ENCODE data around the gene SLX9. TPM values are rescaled to one million over a fixed set of nuclear protein-coding genes. Genes with fewer than 3 reads are reported as not detected.

The SLX9 gene
- total RNA-seq, 1 donor from 2014 or later = 38.8 TPM

DNA sequence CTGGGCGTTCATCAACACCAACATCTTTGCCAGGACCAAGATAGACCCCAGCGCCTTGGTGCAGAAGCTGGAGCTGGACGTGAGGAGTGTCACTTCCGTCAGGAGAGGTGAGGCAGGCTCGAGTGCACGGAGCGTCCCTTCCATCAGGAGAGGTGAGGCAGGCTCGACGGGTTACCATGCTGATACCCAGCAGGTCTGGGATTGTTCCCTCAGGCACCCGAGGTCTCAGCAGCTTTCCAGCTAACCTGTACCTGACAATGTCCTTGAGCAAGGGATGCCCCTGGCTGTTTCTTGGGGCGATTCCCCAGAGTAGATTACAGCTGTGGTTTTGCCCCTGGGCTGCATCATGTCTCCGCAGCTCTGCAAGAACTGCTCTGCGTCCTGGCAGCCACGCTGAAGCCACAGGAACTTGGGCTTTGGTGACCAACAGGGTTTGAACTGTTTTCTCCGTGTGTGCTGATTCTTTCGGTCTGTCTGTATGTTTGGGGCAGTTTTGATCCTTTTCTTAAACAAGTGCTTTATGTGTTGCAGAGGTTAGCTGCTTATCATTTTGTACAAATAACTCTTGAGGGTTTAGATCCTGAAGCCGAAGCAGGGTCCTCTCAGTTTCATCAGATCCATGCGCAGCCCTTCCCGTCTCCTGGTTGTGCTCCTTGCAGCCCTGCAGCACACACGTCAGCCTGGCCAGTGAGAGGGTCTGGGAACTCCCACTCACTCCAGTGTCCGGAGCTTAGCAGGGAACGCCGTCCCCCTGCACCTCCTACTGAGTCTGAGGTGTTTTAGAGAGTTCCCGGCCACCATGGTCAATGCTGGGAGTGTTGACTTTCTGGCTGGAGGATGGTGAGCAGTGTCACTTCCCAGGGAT, 4.1 kb downstream of the SLX9 start:
- FAIRE-seq = no peak
- Histone ChIP-seq H2AFZ (ENCODE audit: low read depth, low read length) (no peak overlapping the region), H3K9ac (ENCODE audit: low read length) (no peak overlapping the region), H3K27me3 (ENCODE audit: insufficient read depth, low read length) (no peaks in the 10 kb centered on the region), H3K36me3 (ENCODE audit: insufficient read depth, low read length) (peaks cover 3% of the 10 kb centered on the region), H4K20me1 (ENCODE audit: insufficient read depth, low read length) (peaks cover 83% of the 10 kb centered on the region), H3K27ac (ENCODE audit: low read depth, low read length) (no peak overlapping the region), H3K4me1 (ENCODE audit: insufficient read depth, low read length) (peaks cover 19% of the 10 kb centered on the region), H3K4me3 (ENCODE audit: insufficient read depth, low read depth, low read length) (no peak overlapping the region), H3K9me3 (ENCODE audit: insufficient read depth, low read depth, low read length) (no peaks in the 10 kb centered on the region), H3K79me2 (ENCODE audit: insufficient read depth, low read length) (peaks cover 88% of the 10 kb centered on the region), H3K4me2 (ENCODE audit: low read length) (no peak overlapping the region)
- Mint-ChIP-seq H3K9me3 (ENCODE audit: unreplicated experiment) (no peaks in the 10 kb centered on the region), H3K27me3 (ENCODE audit: low read depth, unreplicated experiment) (peaks cover 18% of the 10 kb centered on the region), H3K4me1 (ENCODE audit: low read depth, unreplicated experiment) (peaks cover 13% of the 10 kb centered on the region), H3K27ac (ENCODE audit: unreplicated experiment) (peak overlapping the region; percentile 12), H3K36me3 (ENCODE audit: low read depth, unreplicated experiment) (peaks cover 31% of the 10 kb centered on the region), H3K4me3 (ENCODE audit: unreplicated experiment) (no peak overlapping the region)
- DNase-seq (ENCODE audit: low read depth) = no peak
- TF ChIP-seq EZH2 (IDR thresholded peaks at IDR 0.05; ENCODE audit: insufficient read depth, low read length) (no peak), CTCF (IDR thresholded peaks at IDR 0.05; ENCODE audit: insufficient read depth, low read depth, low read length) (no peak)

DNA sequence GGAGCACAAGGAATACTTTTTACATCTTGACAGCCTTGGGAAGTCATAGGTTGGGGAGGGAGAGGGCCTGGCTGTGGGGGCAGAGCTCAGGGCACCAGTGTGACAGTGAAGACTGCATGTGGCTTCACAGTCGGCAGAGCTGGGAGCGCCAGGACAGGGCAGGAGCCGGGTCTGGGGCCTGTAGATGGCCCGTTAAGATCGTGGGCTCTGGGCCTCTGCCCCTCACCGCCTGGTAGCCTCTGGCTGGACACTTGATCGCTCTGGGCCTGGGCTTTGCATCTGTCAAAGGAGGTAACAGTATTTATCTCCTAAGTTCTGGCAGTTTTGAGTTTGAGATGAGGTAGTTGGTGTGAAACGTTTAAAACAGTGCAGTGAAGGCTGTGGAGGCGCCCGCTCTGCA, 4.8 kb downstream of the SLX9 start:
- Histone ChIP-seq H3K36me3 (ENCODE audit: insufficient read depth, low read length) (peaks cover 3% of the 10 kb centered on the region), H3K27ac (ENCODE audit: low read depth, low read length) (no peak overlapping the region), H3K4me2 (ENCODE audit: low read length) (no peak overlapping the region), H3K9ac (ENCODE audit: low read length) (no peak overlapping the region), H4K20me1 (ENCODE audit: insufficient read depth, low read length) (peaks cover 90% of the 10 kb centered on the region), H3K4me1 (ENCODE audit: insufficient read depth, low read length) (peaks cover 15% of the 10 kb centered on the region), H3K79me2 (ENCODE audit: insufficient read depth, low read length) (peaks cover 88% of the 10 kb centered on the region), H2AFZ (ENCODE audit: low read depth, low read length) (no peak overlapping the region), H3K4me3 (ENCODE audit: insufficient read depth, low read depth, low read length) (no peak overlapping the region), H3K9me3 (ENCODE audit: insufficient read depth, low read depth, low read length) (no peaks in the 10 kb centered on the region), H3K27me3 (ENCODE audit: insufficient read depth, low read length) (no peaks in the 10 kb centered on the region)
- Mint-ChIP-seq H3K4me3 (ENCODE audit: unreplicated experiment) (peak overlapping the region; percentile 40), H3K36me3 (ENCODE audit: low read depth, unreplicated experiment) (peaks cover 31% of the 10 kb centered on the region), H3K4me1 (ENCODE audit: low read depth, unreplicated experiment) (peaks cover 13% of the 10 kb centered on the region), H3K27me3 (ENCODE audit: low read depth, unreplicated experiment) (peaks cover 14% of the 10 kb centered on the region), H3K27ac (ENCODE audit: unreplicated experiment) (no peak overlapping the region), H3K9me3 (ENCODE audit: unreplicated experiment) (no peaks in the 10 kb centered on the region)
- TF ChIP-seq CTCF (IDR thresholded peaks at IDR 0.05; ENCODE audit: insufficient read depth, low read depth, low read length) (no peak), EZH2 (IDR thresholded peaks at IDR 0.05; ENCODE audit: insufficient read depth, low read length) (no peak)
- no peak for DNase-seq (ENCODE audit: low read depth)
- no peak for FAIRE-seq

Data from astrocyte (in vitro differentiated cells and primary cell).